GM23338 (cell line): ENCODE measurements around the gene RIMOC1. TPM values are rescaled to one million over a fixed set of nuclear protein-coding genes. Genes with fewer than 3 reads are reported as not detected.

Experiments used
- ATAC-seq: fragments of 200-7000 bp; cut with Tn5 transposase; 3 replicates; pipeline ENCODE4 v1.9.1; 2020
- DNase-seq: peaks from one replicate; pipeline ENCODE4 v3.0.0-alpha.2; 2015; ENCODE audit warnings: low spot score
- H2AFZ ChIP-seq: fragments of 200-600 bp; sonication (generic); 2 replicates; pipeline ENCODE4 v1.8.0; 2016; ENCODE audit warnings: antibody characterized with exemption, mild to moderate bottlenecking, moderate library complexity
- H3F3A ChIP-seq: fragments of 200-600 bp; sonication (generic); replicated peaks from 2 replicates; pipeline ENCODE4 v1.8.0; 2017; ENCODE audit warnings: antibody characterized with exemption, mixed run types, low read depth
- H3K27ac ChIP-seq: fragments of 200-600 bp; sonication (generic); 2 replicates; pipeline ENCODE4 v1.6.1; 2016; ENCODE audit warnings: low read depth
- H3K27me3 ChIP-seq: fragments of 200-600 bp; sonication (generic); 2 replicates; pipeline ENCODE4 v1.8.0; 2016; ENCODE audit warnings: mild to moderate bottlenecking, mixed run types, moderate library complexity; ENCODE audit not compliant: insufficient read depth
- H3K36me3 ChIP-seq: fragments of 200-600 bp; sonication (generic); 2 replicates; pipeline ENCODE4 v1.8.0; 2016; ENCODE audit warnings: mild to moderate bottlenecking; ENCODE audit not compliant: insufficient read depth
- H3K4me1 ChIP-seq: fragments of 200-600 bp; sonication (generic); 2 replicates; pipeline ENCODE4 v1.8.0; 2016; ENCODE audit warnings: mild to moderate bottlenecking, moderate library complexity; ENCODE audit not compliant: insufficient read depth
- H3K4me2 ChIP-seq: fragments of 200-600 bp; sonication (generic); 2 replicates; pipeline ENCODE4 v1.7.1; 2017; ENCODE audit warnings: mixed run types
- H3K4me3 ChIP-seq: fragments of 200-600 bp; sonication (generic); 2 replicates; pipeline ENCODE4 v1.6.1; 2016; ENCODE audit warnings: mixed run types
- H3K79me2 ChIP-seq: fragments of 200-600 bp; sonication (generic); replicated peaks from 2 replicates; pipeline ENCODE4 v1.8.0; 2017; ENCODE audit warnings: mild to moderate bottlenecking; ENCODE audit not compliant: insufficient read depth
- H3K9me2 ChIP-seq: fragments of 200-600 bp; sonication (generic); 2 replicates; pipeline ENCODE4 v1.8.0; 2017; ENCODE audit not compliant: insufficient read depth
- H4K20me1 ChIP-seq: fragments of 200-600 bp; sonication (generic); replicated peaks from 2 replicates; pipeline ENCODE4 v1.8.0; 2017; ENCODE audit warnings: mild to moderate bottlenecking; ENCODE audit not compliant: insufficient read depth
- H3K27ac Mint-ChIP-seq: 2 replicates; pipeline ENCODE4 v1.8.0; 2020; ENCODE audit warnings: inconsistent platforms, mild to moderate bottlenecking, moderate library complexity, mixed read lengths
- H3K27me3 Mint-ChIP-seq: 3 replicates; pipeline ENCODE4 v1.8.0; 2022; ENCODE audit warnings: low read depth, mild to moderate bottlenecking, moderate library complexity, mixed read lengths, inconsistent platforms; ENCODE audit not compliant: insufficient read depth, poor library complexity
- H3K36me3 Mint-ChIP-seq: 3 replicates; pipeline ENCODE4 v1.8.0; 2021; ENCODE audit warnings: low read depth, mild to moderate bottlenecking, inconsistent platforms, moderate library complexity, mixed read lengths
- H3K4me1 Mint-ChIP-seq: 3 replicates; pipeline ENCODE4 v1.8.0; 2020; ENCODE audit warnings: mild to moderate bottlenecking, inconsistent platforms, mixed read lengths
- H3K4me3 Mint-ChIP-seq: 3 replicates; pipeline ENCODE4 v1.8.0; 2021; ENCODE audit warnings: moderate library complexity, mild to moderate bottlenecking, inconsistent platforms, mixed read lengths
- H3K9me3 Mint-ChIP-seq: 3 replicates; pipeline ENCODE4 v1.8.0; 2020; ENCODE audit warnings: moderate library complexity, mild to moderate bottlenecking, inconsistent platforms, mixed read lengths
- CREB1 ChIP-seq: fragments of 250-450 bp; sonication (Bioruptor Pico); IDR thresholded peaks from 2 replicates; pipeline ENCODE4 v1.5.0; 2020; ENCODE audit warnings: low read depth, mild to moderate bottlenecking, moderate library complexity
- EZH2phosphoT487 ChIP-seq: fragments of 200-600 bp; sonication (generic); IDR thresholded peaks from one replicate; pipeline ENCODE4 v1.8.1; 2018; ENCODE audit warnings: antibody characterized with exemption; ENCODE audit not compliant: unreplicated experiment
- POLR2AphosphoS5 ChIP-seq: IDR thresholded peaks from 2 replicates; pipeline ENCODE4 v1.6.1; 2016; ENCODE audit warnings: antibody characterized with exemption, low read depth
- ZNF114 ChIP-seq: fragments of 250-450 bp; sonication (Bioruptor Pico); IDR thresholded peaks from 2 replicates; pipeline ENCODE4 v1.5.0; 2020; ENCODE audit warnings: mild to moderate bottlenecking, moderate library complexity
- ZNF331 ChIP-seq: fragments of 250-450 bp; sonication (Bioruptor Pico); IDR thresholded peaks from 2 replicates; pipeline ENCODE4 v1.5.0; 2020; ENCODE audit warnings: low read depth, mild to moderate bottlenecking, moderate library complexity
- polyA plus RNA-seq: library from polyadenylated mRNA; unstranded; fragments of >200 nt; fragmentation: Nextera tagmentation; extraction: Ambion mirVana; gene quantifications from 2 replicates; pipeline ENCODE4 v1.2.1, GENCODE V29; 2016
- total RNA-seq: library from RNA; depleted of rRNA; stranded (reverse); fragments of >200 nt; shearing (Covaris generic); gene quantifications from 2 replicates; pipeline ENCODE4 v1.2.3, GENCODE V29; 2014
- TF ChIP-seq, protein P1 (sequence below): IDR thresholded peaks from 2 replicates; pipeline ENCODE4 v1.6.1; 2016; ENCODE audit warnings: antibody characterized with exemption
- TF ChIP-seq, protein P2 (sequence below), 2 experiments: fragments of 200-600 bp in 1 of 2; sonication (generic) in 1 of 2; conservative IDR thresholded peaks; 2 replicates each; pipeline versions ENCODE4 v1.5.1 to v1.6.1; 2016 to 2017; ENCODE audit warnings: antibody characterized with exemption in 2 of 2, low read depth in 2 of 2, mild to moderate bottlenecking in 2 of 2, moderate library complexity in 1 of 2
- TF ChIP-seq, protein P3 (sequence below): IDR thresholded peaks from one replicate; pipeline ENCODE4 v1.6.1; 2018; ENCODE audit warnings: antibody characterized with exemption; ENCODE audit not compliant: unreplicated experiment

Gene RIMOC1
- total and polyA plus RNA-seq, 2 experiments from 2014 or later, result 26.4 to 30.3 TPM

DNA sequence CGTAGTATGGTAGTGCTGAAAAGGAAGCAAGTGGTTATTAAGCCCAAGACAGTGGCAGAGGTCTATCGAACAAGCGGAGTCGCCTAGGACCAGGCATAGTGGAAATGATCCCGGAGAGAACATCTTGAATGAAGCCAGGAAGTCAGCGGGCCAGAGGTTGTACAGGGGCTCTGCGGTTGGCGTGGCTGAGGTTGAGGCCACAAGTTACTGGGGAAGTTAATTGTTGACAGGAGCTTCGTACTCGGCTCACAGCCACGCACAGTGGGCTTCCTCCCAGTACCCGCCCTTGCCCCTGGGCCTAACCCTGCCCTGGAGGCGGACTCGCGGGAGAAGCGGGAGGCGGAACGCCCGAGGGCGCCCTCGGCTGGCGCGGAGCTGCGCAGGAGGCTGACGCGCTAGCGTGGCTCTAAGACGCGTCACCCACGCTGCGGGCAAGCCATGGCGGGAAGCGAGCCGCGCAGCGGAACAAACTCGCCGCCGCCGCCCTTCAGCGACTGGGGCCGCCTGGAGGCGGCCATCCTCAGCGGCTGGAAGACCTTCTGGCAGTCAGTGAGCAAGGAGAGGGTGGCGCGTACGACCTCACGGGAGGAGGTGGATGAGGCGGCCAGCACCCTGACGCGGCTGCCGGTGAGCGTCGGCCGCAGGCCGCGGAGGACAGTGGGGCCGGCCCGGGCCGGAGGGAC lies 20.9 kb downstream of the RIMOC1 start, which contains the start of gene FBXO4:
Gene FBXO4, plus strand, starts transcription at position 410 of the 683 bp plus-strand sequence. Its CDS starts 29 bp downstream, at position 439.
- H3K27me3 ChIP-seq, result no peaks in the 10 kb centered on the region

DNA sequence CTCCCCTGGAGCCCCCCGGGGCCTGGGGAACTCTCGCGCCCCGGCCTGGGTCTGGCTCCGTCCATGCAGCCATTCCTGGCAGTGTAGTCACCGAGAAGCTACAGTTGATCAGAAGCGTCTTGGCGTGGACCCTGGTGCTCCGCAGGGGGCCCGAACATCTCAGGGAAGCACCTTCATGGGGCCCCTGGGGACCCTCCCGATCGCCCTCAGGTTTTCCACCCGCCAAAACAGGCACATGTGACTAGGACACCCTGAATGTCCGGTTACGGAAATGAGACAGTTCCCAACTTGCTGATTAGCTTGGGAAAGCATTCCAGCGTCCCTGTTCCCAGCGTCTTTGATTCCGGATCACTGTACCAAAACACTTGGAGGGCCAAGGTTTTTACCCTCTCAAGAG lies 21.4 kb downstream of the RIMOC1 start:
- Histone ChIP-seq H3K4me3 (peak overlapping the region; percentile 70), H3K4me2 (peak overlapping the region; percentile 84), H4K20me1 (peaks cover 7% of the 10 kb centered on the region; the same call in 1 of the 2 replicates), H3K27ac (no peak overlapping the region), H2AFZ (peak overlapping the region; percentile 99), H3F3A (0 out of 2 replicates have a peak, but pooled peaks cover 3% of the 10 kb centered on the region), H3K79me2 (no peaks in the 10 kb centered on the region), H3K4me1 (no peaks in the 10 kb centered on the region; the same call in 1 of the 2 replicates), H3K27me3 (no peaks in the 10 kb centered on the region), H3K9me2 (no peaks in the 10 kb centered on the region), H3K36me3 (no peaks in the 10 kb centered on the region)
- peak overlapping the region; percentile 76; the same call in 2 of the 3 replicates for H3K4me3 Mint-ChIP-seq
- H3K27ac Mint-ChIP-seq, result no peak overlapping the region
- peaks cover 9% of the 10 kb centered on the region for H3K4me1 Mint-ChIP-seq
- no peaks in the 10 kb centered on the region for H3K36me3 Mint-ChIP-seq
- DNase-seq (no peak), ATAC-seq (peak; percentile 16)
- peaks cover 6% of the 10 kb centered on the region for H3K27me3 Mint-ChIP-seq
- H3K9me3 Mint-ChIP-seq, result no peaks in the 10 kb centered on the region
- TF ChIP-seq, protein P1, sequence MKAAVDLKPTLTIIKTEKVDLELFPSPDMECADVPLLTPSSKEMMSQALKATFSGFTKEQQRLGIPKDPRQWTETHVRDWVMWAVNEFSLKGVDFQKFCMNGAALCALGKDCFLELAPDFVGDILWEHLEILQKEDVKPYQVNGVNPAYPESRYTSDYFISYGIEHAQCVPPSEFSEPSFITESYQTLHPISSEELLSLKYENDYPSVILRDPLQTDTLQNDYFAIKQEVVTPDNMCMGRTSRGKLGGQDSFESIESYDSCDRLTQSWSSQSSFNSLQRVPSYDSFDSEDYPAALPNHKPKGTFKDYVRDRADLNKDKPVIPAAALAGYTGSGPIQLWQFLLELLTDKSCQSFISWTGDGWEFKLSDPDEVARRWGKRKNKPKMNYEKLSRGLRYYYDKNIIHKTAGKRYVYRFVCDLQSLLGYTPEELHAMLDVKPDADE, result no peak
- TF ChIP-seq ZNF331 (CRISPR knock-in tag), result no peak
- TF ChIP-seq EZH2phosphoT487, result no peak
- TF ChIP-seq ZNF114, result no peak

More for the DNA sequence above, 20.9 kb downstream of the RIMOC1 start, which contains the start of gene FBXO4:
- peaks cover 9% of the 10 kb centered on the region for H3K4me1 Mint-ChIP-seq
- Histone ChIP-seq H3K4me2 (peak within 1 kb of the TSS; percentile 84), H4K20me1 (peaks cover 7% of the 10 kb centered on the region; the same call in 1 of the 2 replicates), H3K4me1 (no peaks in the 10 kb centered on the region; the same call in 1 of the 2 replicates), H3K4me3 (peak within 1 kb of the TSS; percentile 70), H3K36me3 (no peaks in the 10 kb centered on the region), H3K27ac (no peak within 1 kb of the TSS), H3F3A (0 out of 2 replicates have a peak, but pooled peaks cover 3% of the 10 kb centered on the region), H2AFZ (peak within 1 kb of the TSS; percentile 99), H3K79me2 (no peaks in the 10 kb centered on the region), H3K9me2 (no peaks in the 10 kb centered on the region)
- no peaks in the 10 kb centered on the region for H3K9me3 Mint-ChIP-seq
- H3K4me3 Mint-ChIP-seq, result peak within 1 kb of the TSS; percentile 76
- no peak within 1 kb of the TSS for H3K27ac Mint-ChIP-seq
- H3K27me3 Mint-ChIP-seq, result peaks cover 6% of the 10 kb centered on the region
- TF ChIP-seq POLR2AphosphoS5 (peak; percentile 53; the same call in 1 of the 2 replicates), CREB1 (peak; percentile 77)
- TF ChIP-seq, protein P2, sequence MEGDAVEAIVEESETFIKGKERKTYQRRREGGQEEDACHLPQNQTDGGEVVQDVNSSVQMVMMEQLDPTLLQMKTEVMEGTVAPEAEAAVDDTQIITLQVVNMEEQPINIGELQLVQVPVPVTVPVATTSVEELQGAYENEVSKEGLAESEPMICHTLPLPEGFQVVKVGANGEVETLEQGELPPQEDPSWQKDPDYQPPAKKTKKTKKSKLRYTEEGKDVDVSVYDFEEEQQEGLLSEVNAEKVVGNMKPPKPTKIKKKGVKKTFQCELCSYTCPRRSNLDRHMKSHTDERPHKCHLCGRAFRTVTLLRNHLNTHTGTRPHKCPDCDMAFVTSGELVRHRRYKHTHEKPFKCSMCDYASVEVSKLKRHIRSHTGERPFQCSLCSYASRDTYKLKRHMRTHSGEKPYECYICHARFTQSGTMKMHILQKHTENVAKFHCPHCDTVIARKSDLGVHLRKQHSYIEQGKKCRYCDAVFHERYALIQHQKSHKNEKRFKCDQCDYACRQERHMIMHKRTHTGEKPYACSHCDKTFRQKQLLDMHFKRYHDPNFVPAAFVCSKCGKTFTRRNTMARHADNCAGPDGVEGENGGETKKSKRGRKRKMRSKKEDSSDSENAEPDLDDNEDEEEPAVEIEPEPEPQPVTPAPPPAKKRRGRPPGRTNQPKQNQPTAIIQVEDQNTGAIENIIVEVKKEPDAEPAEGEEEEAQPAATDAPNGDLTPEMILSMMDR (conservative IDR thresholded peaks at IDR 0.05; ENCODE audit: low read depth in 2 of 2), result peak; percentile 42 to 68
- TF ChIP-seq, protein P3, sequence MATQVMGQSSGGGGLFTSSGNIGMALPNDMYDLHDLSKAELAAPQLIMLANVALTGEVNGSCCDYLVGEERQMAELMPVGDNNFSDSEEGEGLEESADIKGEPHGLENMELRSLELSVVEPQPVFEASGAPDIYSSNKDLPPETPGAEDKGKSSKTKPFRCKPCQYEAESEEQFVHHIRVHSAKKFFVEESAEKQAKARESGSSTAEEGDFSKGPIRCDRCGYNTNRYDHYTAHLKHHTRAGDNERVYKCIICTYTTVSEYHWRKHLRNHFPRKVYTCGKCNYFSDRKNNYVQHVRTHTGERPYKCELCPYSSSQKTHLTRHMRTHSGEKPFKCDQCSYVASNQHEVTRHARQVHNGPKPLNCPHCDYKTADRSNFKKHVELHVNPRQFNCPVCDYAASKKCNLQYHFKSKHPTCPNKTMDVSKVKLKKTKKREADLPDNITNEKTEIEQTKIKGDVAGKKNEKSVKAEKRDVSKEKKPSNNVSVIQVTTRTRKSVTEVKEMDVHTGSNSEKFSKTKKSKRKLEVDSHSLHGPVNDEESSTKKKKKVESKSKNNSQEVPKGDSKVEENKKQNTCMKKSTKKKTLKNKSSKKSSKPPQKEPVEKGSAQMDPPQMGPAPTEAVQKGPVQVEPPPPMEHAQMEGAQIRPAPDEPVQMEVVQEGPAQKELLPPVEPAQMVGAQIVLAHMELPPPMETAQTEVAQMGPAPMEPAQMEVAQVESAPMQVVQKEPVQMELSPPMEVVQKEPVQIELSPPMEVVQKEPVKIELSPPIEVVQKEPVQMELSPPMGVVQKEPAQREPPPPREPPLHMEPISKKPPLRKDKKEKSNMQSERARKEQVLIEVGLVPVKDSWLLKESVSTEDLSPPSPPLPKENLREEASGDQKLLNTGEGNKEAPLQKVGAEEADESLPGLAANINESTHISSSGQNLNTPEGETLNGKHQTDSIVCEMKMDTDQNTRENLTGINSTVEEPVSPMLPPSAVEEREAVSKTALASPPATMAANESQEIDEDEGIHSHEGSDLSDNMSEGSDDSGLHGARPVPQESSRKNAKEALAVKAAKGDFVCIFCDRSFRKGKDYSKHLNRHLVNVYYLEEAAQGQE, result no peak
- 0 out of 3 replicates have a peak, but pooled peaks cover under 1% of the 10 kb centered on the region for H3K36me3 Mint-ChIP-seq
- ATAC-seq (peak; percentile 94), DNase-seq (peak; percentile 65)
